PFSK-1 (cell line): ENCODE results near the gene FAM210B.

Experiments
- REST ChIP-seq, 2 experiments: IDR thresholded peaks; 2 replicates each; pipeline versions ENCODE4 v1.6.1 to v1.8.0; 2011 to 2012; ENCODE audit warnings: low read depth in 2 of 2, low read length in 2 of 2, control low read depth in 1 of 2, inconsistent platforms in 1 of 2, mild to moderate bottlenecking in 1 of 2, moderate library complexity in 1 of 2; ENCODE audit not compliant: insufficient read depth in 1 of 2
- TAF1 ChIP-seq: IDR thresholded peaks from 2 replicates; pipeline ENCODE4 v1.6.1; 2012; ENCODE audit warnings: low read length, control low read depth, borderline replicate concordance; ENCODE audit not compliant: insufficient read depth

- TF ChIP-seq REST (IDR thresholded peaks at IDR 0.05; ENCODE audit: insufficient read depth in 1 of 2, low read depth in 2 of 2, low read length in 2 of 2) (no peak), TAF1 (no peak)
Measured at GRCh38 chr20:56392881-56393482, 34.2 kb downstream of the FAM210B start.
